Keratinocyte (primary cell): ENCODE measurements around the gene CYTIP.

ENCODE experiments used
- CTCF ChIP-seq, 3 experiments: IDR thresholded peaks in 1 of 3; conservative IDR thresholded peaks in 1 of 3; optimal IDR thresholded peaks in 1 of 3; 2 replicates in 2 of 3; 3 replicates in 1 of 3; pipeline versions ENCODE3 to v1.5.1; 2011; ENCODE audit warnings: low read length in 3 of 3, mild to moderate bottlenecking in 3 of 3, moderate library complexity in 2 of 3, control low read depth in 1 of 3, inconsistent platforms in 1 of 3; ENCODE audit not compliant: insufficient read depth in 2 of 3; ENCODE audit errors: extremely low read depth in 1 of 3
- EZH2 ChIP-seq: IDR thresholded peaks from one replicate; pipeline ENCODE4 v1.6.1; 2012; ENCODE audit warnings: inconsistent platforms, mild to moderate bottlenecking, low read length, moderate library complexity

DNA sequence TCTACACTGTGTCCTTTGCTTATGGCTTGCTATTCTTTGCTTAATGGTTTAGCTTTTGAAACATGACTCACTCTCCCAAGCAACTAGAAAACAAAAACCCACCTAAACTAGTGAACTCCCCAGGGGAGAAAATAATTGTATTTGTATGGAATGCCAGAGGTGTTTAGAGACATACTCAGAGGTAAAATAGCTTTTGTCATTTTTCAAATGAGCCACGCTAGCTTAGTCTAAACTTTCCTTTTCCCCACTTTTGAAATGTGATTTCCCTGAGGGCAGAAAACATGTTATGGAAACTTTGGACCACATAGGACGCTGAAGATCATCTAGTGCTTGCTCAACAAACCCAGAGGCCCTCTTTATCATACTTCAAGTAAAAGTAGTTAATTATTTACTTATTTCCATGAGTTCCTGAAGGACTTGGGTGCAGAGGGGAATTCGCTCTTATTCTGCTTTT is 16.5 kb upstream of the CYTIP start:
- TF ChIP-seq CTCF (optimal IDR thresholded peaks at IDR 0.05 in 1 of 3, IDR thresholded peaks at IDR 0.05 in 1 of 3, conservative IDR thresholded peaks at IDR 0.05 in 1 of 3; ENCODE audit: extremely low read depth in 1 of 3, insufficient read depth in 2 of 3, low read length in 3 of 3) (no peak), EZH2 (no peak)
